ENCODE measurements around the gene CIROP.

Gene CIROP

GRCh38 chr14:23093104-23093503, 11.7 kb downstream of the CIROP start:
- no peak for DNase-seq

GRCh38 chr14:23091294-23092225, 13.2 kb downstream of the CIROP start:
- no peak for DNase-seq

DNA sequence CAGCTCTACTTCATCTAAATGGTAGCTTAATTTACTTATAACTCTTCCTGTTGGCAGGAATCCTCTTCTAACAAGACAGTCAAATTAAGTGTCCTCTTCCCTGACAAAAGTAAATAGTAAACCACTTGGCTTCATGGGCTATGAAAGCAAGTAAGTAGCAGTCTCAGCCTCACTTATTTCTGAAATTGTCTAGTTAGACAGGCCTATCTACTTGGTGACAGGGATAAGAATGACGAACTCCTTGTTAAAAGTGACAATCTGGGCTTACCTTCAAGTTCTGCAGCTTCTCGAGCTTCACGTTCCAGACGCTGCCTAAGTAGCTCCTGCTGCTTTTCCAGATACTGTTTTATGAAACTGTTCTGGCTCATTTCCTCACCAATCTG, 14.5 kb downstream of the CIROP start:
- DNase-seq = no peak

- no peak for DNase-seq
Measured at GRCh38 chr14:23089498-23090253, 15.1 kb downstream of the CIROP start.

GRCh38 chr14:23086565-23086964, 18.2 kb downstream of the CIROP start:
- DNase-seq = no peak

DNA sequence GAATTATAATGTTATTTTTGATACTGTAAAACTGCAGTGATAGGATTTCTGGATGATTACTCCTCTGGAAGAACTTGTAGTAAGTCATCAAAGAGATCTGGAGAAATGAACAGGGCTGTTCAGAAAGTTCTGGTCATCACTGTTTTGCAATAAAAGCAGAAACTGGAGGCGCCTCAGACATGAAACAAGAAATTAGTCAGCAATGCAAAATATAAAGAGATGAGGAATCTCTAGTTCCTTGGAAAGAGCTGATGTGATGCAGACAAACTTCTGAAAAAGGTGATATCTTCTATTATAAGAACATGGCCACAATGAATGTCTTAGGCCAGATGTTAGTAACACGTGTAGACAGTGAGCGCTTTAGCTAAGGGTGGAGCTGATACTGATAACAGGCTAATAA, 19.3 kb downstream of the CIROP start:
- no peak for DNase-seq

DNA sequence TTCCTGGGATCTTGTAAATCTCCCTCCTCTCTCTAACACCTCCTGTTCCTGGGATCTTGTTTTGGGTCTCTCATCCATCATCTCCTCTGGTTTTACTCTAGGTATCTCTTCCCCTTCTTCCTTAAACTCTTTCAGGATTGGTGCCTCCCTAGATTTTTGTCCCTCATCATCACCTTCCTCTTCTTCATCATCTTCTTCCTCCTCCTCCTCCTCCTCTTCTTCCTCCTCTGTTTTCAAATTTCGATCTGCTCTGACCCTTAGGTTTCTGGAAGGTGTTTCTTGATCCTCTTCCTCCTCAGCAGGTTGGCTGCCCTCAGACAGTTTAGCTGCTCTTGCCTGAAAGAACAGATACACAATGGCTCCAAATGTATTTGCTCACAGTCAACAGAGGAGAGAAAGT, 24.3 kb downstream of the CIROP start:
- no peak for DNase-seq

DNA sequence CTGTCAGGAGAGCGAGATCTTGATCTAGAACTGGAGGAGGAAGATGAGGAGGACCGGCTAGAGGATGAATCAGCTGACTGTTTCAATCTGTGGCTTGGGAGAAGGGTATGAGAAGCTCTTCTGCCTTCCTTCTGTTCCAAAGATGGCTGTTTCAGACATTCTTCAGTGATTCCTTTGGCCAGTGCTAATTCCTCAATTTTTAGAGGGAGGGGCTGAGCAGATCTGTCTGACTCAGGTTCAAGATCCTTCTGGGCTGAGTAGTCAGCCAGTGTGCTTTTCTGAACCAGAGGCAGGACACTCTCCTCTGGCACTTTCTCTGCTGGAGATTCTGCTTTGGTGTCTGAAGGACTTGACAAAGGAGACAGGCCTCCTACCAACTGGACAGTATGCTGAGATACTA, 25.1 kb downstream of the CIROP start:
- DNase-seq = no peak

GRCh38 chr14:23078692-23079116, 26.1 kb downstream of the CIROP start:
- no peak for DNase-seq

DNA sequence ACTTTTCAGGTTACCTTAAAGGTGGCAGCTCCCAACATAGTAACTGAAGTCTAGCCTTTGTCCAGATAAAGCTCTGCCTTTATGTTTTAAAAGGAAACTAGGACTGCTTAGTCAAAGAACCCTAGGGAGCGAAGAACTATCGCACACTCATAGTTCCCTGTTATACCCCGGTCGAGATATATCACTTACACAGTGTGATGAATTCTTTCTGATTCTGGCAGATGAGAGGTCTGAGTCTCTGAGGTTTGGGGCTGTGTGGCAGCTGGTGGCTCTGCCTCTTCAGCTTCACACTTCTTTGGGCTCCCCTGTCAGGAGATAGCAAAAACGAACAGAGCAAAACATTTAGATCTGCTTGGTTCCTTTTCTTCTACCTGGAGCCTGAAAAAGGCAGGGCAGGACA, 26.8 kb downstream of the CIROP start:
- DNase-seq = no peak

GRCh38 chr14:23076785-23077408, 27.9 kb downstream of the CIROP start:
- no peak for DNase-seq

DNA sequence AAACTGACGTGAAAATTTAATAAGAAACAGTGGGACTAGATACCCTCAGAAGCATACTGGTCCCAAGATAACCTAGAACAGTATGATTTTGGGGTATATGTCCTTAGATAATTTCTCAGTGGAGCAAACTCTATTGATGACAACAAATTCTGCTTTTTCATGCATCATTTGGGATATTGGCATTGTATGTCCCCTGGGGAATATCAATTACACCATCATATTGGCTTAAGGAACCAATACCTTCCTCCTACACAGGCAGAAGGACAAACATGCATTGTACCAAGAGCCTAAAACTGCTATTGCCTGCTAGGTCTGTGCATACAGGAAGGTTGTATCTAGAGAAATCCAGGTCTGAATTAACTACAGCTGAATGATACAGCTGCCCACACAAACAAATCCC, 29.9 kb downstream of the CIROP start:
- no peak for DNase-seq

DNA sequence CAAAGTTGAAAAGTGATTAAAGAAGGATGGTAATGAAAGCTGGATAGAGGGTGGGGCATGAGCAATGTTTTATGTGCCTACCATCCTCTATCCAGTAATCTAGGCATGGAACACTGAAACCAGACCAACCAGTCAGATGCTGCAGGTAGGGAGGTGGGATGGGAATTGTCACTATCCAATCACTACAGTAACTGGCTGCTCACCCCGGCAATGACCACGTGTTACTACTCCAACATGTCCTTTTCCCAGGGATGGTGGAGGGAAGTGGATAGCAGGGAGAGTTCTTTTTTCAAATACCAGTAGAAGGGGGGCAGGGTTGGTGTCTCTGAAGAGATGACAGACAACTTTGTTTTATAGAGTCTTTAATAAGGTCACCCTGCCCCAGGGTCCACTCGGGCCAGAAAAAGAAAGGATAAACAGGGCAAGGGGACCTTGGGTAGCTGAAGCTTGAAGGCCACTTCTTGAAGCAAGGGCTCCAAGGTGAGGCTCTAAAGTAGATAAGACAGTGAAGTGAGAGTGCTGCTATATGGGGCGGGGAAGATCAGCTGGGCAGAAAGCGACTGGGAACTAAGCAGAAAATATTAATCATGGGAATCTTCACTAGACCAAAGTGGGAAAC, 32.8 kb downstream of the CIROP start:
- DNase-seq = no peak

DNA sequence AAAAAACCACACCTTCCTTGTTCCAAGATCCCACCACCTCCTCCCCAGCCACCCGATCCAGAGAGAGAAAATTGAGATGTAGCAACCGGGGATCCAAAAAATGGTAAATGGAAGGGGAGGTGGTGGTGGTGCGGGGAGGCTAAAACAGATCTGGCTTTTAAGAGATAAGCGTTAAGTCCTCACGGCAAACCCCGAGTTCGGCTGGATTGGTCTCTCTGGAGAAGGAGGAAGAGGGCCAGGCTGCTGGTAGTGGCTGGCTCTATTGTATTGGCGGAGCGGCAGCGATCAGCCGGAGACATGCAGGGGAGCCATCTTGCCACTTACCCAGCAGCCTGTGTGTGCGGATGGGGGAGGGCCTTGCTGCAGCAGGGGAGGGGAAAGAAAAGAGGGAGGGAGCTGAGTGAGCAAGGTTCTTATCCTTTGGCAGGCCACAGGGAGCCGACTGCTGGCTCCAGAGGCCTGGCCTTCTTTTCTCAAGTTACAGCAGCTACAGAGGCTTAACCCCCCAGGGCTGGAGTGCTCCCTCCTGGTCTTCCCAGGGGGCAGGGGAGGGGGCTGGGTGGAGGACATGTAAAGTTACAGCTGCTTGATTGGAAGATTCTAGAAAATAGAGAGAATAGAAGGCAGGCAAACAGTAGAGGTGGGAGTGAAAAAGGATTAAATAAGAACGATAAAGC, 33.4 kb downstream of the CIROP start:
- DNase-seq = no peak

GRCh38 chr14:23070262-23071129, 34.3 kb downstream of the CIROP start:
- no peak for DNase-seq

- DNase-seq = no peak
Measured at GRCh38 chr14:23069413-23069806, 35.4 kb downstream of the CIROP start.

DNA sequence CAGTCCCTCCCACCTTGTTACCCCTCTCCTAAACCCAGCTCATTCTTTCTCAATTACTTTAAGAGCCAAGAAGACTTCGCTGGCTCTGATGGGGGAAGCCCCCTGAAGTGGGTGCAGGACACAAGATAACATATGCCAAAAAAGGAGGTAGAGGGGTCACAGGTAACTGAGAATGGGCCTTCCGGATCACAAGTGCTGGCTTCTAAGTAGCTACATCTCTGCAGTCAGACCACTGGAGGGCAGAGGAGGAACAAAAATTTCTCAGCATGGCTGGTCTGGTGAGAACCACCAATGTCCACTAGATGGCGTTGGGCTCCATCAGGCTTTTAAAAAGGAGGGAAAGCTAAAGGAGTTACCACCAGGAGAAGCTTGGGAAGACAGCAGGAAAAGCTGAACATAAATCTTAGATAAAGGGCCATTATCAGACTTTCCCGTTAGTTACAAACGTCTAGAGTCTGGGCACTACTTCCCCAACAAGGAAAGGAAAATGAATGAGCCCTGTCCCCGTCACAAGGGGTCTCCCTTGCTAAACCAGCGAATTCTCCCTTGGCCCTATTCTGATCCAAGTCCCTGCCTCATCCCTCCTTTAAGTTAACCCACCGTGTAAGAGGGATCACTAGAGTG, 35.9 kb downstream of the CIROP start:
- no peak for DNase-seq

DNA sequence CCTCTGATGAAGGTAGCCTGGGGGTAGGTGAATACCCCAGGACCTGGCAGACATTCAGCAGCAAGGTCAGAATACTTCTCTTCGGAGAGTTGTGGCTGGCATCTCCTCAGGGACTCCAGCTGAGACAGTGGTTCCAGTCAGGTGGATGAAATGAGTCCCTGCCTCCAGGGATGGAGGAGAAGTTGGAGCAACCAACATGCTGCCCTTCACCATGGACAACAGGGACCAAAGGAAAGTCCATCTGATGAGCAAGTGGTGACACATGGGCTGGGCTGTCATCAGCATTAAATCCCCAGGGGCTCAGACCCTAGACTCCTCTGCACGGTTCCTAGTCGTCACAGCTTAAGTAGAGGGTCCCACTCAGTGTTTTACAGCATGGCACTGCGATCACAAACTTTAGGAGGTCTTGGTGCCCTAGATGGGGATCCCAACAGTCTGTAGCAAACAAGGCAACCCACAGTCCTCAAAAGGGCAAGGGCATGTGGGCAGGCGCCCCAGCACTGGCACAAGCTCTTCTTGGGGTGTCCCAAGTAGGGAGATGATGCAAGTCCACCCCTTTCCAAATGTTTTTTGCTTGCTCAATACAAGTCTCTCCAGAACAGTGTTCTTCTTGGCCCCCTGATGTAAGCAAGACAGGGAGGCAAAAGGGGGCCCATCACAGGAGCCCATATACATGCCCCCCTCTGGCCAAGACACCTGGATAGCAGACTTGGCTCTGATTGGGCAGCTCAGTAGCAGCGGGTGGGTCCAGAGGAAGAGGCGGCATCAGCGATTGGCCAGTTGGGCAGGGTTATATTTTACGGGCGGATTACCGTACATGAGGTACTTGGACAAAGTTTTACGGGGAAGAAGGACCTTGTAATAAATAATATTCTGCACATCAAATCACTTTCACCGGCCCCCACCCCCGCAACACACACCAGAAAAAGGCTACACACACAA, 36.7 kb downstream of the CIROP start:
- DNase-seq = no peak

GRCh38 chr14:23066855-23067744, 37.7 kb downstream of the CIROP start:
- DNase-seq = no peak
